ENCODE data around the gene RELL2. TPM values are rescaled to one million over a fixed set of nuclear protein-coding genes. Genes with fewer than 3 reads are reported as not detected.
"Not testable (repeated sequence)": the region's sequence is repeated elsewhere in the genome, so short reads cannot be mapped to it uniquely, and the experiment has no call there.

RELL2 gene
- 0.70 TPM for total RNA-seq
- long read RNA-seq, partial matches to known transcripts: 0 of 2 reads
- long read RNA-seq, other reads (novel, unspliced or antisense): 0 of 2 reads

DNA sequence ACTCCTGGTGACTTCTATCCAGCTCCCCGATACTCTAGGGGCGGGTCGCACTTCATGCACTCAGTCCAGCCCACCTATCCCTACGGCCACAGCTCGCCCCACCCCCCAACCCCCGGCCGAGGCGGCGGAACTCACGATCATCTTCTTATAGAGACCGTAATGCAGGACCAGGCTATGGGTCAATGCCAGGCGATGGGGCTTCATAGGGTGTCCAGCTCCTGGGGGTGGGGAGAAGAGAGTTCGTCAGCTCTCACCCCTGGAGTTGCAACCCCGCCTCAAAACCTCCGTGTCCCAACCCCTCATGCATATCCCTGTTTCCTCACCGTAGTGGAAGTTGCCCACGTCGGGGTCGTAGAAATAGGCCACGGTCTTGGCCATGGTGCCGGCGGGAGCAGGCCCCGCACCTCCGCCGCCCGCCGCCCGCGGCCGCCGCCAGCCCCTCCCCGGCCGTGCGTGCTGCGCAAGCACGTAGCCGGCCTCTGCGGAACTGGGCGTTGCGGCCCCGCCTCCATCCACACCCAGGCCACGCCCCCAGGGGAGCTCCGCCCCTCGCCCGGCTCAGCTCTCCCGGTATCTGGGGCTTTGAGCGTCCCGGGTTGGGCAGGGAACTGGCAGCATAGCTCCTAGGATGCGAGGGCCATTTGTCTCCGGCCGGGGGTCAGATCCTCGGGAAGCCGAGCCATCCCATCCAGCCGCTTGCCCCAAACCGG is at the start of gene RELL2, which contains the start of gene HDAC3:
TSS of gene RELL2 (plus strand) at position 585 of the 710 bp plus-strand sequence. CDS start 1,229 bp downstream, outside the sequence.
TSS of gene HDAC3 (minus strand) at position 437 of the 710 bp plus-strand sequence. CDS start at position 378, 59 bp downstream.
- intact Hi-C loops (cut with DNase I): no loop called here
- peak; percentile 98 for DNase-seq (ENCODE audit: low spot score)

DNA sequence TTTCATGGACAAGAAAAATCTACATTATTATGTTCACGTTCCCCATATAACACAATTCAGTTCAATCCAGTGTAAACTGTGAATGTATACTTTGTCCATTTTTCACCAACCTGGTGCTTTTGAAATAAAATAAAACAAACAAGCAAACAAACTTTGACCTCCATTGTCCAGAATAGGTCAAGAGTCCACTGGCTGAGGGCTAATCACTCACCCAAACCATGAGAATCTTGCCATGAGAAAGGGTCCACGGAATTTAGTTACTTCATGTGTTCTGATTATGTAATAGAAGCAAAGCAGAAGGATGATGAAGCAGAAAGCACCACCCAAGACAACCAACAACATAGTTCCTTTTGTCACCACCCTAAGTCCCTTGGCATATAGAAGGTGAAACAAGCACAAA is 46.7 kb upstream of the RELL2 start:
- DNase-seq (ENCODE audit: low spot score): no peak
- intact Hi-C loops (cut with DNase I): no loop called here

DNA sequence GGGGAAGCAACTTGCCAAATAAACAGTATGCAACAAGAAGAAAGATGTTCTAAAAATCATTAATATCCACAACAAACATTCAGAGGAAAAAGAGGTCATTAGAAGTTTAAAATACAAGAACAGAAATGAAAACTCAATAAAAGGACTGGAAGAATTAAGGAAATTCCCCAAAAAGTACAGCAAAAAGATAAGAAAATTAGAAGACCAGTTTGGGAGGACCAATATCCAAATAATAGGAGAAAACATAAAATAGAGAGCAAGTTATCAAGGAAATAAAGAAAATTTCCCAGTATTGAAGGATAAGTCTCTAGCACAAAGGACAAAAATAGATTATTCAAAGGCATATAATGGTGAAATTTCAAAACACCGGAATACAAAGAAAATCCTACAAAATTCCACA is 39.9 kb upstream of the RELL2 start:
- intact Hi-C loops (cut with DNase I): no loop called here
- no peak for DNase-seq (ENCODE audit: low spot score)

DNA sequence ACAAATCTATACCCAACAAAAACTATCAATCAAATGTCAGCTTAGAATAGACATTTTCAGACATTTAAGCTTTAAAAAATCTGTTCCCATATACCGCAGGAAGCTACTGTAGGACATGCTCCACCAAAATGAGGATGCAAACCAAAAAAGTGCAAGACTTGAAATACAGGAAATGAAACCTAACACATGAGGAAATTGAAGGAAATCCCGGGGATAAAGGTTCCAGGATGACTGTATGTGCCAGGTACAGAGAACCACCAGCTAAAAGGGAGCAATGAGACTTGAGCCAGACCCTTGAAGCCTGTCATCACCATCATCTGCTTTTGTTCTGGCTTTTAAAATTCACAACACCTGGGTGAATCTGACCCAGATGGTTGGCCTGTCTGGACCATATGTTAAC is 39.4 kb upstream of the RELL2 start:
- DNase-seq (ENCODE audit: low spot score): no peak
- intact Hi-C loops (cut with DNase I): no loop called here

- intact Hi-C loops (cut with DNase I): no loop called here
- no peak for DNase-seq (ENCODE audit: low spot score)
These were observed 39.0 kb upstream of the RELL2 start for GRCh38 chr5:141597814-141598213.

GRCh38 chr5:141598391-141599345 is 38.1 kb upstream of the RELL2 start:
- intact Hi-C loops (cut with DNase I): no loop called here
- DNase-seq (ENCODE audit: low spot score): no peak

DNA sequence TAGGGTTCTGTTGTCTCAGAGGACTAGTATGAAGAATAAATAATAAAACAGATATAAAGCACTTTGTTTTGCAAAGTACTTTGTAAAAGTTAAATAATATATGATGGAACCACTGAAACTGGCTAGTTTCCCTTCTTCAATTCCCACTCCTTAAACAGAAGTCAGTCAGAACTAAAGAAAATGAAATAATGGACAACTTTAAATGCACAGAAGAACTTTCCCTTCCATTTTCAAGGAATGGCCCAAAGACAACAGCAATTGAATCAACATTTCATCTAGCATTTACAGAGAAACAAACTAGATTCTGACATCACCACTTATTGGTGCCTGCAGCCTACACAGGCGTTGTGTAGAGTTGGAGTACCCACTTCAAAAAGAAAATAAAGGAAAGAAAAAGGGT is 34.2 kb upstream of the RELL2 start:
- DNase-seq (ENCODE audit: low spot score): no peak
- intact Hi-C loops (cut with DNase I): no loop called here

- DNase-seq (ENCODE audit: low spot score): no peak
- intact Hi-C loops (cut with DNase I): loop anchor here (2.0 kb wide), 1 partner anchor 15 kb away; the partner anchor contains the start of gene DIAPH1
These were observed 32.7 kb upstream of the RELL2 start for GRCh38 chr5:141603923-141604717.

DNA sequence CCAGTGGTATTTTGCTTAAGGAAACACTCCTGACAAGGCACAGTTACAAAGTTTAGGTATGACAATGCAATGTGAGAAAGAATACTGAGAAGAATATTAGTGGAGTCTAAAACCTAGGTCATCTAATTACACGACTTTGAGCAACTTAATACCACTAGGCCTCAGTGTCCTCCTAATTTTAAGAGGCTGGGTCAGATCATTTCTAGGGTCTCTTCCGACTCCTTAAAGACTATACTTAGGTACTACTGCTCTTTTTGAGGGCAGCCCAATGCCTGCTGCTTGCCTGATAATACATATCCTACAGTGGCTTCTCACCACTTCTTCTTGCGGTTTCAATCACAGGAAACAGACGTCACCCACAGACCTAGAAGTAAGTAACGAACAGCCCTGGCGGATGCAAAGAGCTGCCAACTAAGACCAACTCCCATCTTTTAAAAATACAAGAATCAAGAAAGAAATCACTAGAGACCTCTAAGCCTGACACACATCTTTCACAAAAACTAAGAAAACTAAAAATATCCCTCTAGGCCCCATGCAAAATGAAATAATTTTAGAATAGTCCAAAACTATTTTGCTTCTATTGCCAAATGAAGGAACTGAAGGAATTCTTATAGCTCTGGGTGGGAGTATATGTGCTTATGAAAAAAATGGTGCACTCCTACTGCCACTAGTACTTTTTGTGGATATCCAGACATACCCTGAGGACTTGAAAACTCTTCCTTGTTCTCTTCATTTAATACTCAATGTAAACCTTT is 31.1 kb upstream of the RELL2 start:
- intact Hi-C loops (cut with DNase I): loop anchor here (2.0 kb wide), 1 partner anchor 13 kb away; the partner anchor contains the start of gene DIAPH1
- DNase-seq (ENCODE audit: low spot score): peak; percentile 81

DNA sequence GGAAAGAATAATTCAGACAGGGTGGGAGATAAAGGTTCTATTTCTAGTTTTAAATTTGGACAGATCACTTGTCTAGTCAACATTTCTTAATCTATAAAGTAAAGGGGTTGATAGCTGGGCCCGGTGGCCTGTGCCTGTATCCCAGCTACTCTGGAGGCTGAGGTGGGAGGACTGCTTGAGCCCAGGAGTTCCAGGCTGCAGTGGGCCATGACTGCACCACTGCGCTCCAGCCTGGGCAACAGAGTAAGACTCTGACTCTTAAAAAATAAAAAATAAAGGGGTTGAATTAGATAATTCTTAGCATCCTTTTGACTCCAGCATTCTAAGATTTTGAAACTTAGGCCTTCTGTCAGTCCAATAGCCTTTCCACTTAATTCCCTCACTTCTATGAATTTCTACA is 28.8 kb upstream of the RELL2 start:
- intact Hi-C loops (cut with DNase I): no loop called here
- DNase-seq (ENCODE audit: low spot score): no peak

- intact Hi-C loops (cut with DNase I): no loop called here
- no peak for DNase-seq (ENCODE audit: low spot score)
These were observed 28.2 kb upstream of the RELL2 start for GRCh38 chr5:141608557-141608956.

DNA sequence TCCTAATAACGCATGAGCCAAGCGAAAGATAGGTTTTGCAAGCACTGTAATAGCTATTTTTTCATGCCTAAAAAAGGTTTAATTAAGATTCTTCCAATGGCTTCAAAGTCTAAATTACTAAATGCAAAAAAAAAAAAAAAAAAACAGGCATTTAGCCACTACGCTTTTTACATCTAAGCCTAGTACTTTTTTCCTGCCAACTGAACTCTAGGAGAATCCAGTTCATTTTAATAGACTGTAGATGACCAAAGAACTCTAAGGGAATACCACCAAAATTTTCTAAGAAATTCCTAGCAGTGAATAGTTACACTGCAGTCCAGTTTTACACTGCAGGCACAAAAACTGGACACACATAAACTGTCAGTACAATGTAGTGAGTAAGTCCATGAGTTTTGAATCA is 27.8 kb upstream of the RELL2 start:
- no peak for DNase-seq (ENCODE audit: low spot score)
- intact Hi-C loops (cut with DNase I): no loop called here

- intact Hi-C loops (cut with DNase I); DNase-seq (ENCODE audit: low spot score): not testable (repeated sequence)
These were observed 26.9 kb upstream of the RELL2 start for GRCh38 chr5:141609921-141610320.

GRCh38 chr5:141611289-141611688 is 25.5 kb upstream of the RELL2 start:
- intact Hi-C loops (cut with DNase I): no loop called here
- no peak for DNase-seq (ENCODE audit: low spot score)

GRCh38 chr5:141613344-141613743 is 23.5 kb upstream of the RELL2 start:
- intact Hi-C loops (cut with DNase I): no loop called here
- DNase-seq (ENCODE audit: low spot score): no peak

DNA sequence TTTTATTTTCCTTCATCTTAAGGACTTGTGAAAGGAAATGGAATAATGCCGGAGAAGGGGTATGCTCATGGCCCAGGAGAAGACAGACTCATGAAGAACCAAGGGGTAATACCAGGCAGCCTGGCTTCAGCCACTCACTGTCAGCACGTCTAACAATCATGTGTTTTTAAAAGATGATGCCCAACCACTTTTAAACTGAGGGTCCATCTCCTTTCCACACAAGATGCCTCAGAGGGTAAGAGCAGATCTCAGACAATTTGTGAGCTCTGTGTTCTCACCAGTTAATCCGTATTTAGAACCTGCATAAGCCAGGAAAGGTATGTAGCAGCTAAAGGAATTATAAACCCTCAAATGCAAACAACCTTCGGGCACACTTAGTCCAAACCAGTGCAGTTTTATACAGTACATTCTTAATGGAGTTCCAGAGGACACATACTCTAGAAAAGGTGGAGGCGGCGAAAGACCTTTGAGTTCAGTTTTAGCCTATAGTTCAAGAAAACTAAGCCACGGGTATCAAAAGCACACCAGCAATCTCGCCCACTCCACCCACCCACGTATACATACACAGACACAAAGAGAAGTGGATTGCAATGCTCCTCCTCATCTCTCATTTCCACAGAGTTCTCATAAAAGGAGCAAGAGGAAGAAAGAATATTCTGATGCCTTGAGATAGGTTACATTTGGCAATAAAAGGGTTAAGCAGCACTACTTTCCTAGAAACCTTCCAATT is 20.6 kb upstream of the RELL2 start:
- intact Hi-C loops (cut with DNase I): no loop called here
- DNase-seq (ENCODE audit: low spot score): no peak

GRCh38 chr5:141617128-141617527 is 19.7 kb upstream of the RELL2 start:
- no peak for DNase-seq (ENCODE audit: low spot score)
- intact Hi-C loops (cut with DNase I): no loop called here

GRCh38 chr5:141617682-141618029 is 19.1 kb upstream of the RELL2 start:
- no peak for DNase-seq (ENCODE audit: low spot score)
- intact Hi-C loops (cut with DNase I): loop anchor here (2.0 kb wide), 1 partner anchor 13 kb away; no protein-coding TSS in a partner anchor

All from cardiac septum (tissue), 1 donor.